Mesenchymal stem cell (in vitro differentiated cells and primary cell): Measurements from ENCODE around the gene MAN2C1.

Experiments
- DNase-seq: peaks from one replicate; pipeline ENCODE4 v3.0.0-alpha.2; 2013
- H2AFZ ChIP-seq: one replicate; pipeline ENCODE4 v1.6.1; 2013; ENCODE audit warnings: low read depth, mild to moderate bottlenecking, control low read depth, inconsistent platforms, low read length, moderate library complexity
- H2AK5ac ChIP-seq: 2 replicates; pipeline ENCODE4 v1.6.1; 2013; ENCODE audit warnings: low read length, moderate library complexity, mild to moderate bottlenecking, inconsistent platforms; ENCODE audit not compliant: severe bottlenecking
- H2BK120ac ChIP-seq: one replicate; pipeline ENCODE4 v1.6.1; 2013; ENCODE audit warnings: low read depth, mild to moderate bottlenecking, inconsistent platforms, low read length, moderate library complexity
- H2BK12ac ChIP-seq, 2 experiments: one replicate each; pipeline ENCODE4 v1.6.1; 2013; ENCODE audit warnings: inconsistent platforms in 2 of 2, low read length in 2 of 2, mild to moderate bottlenecking in 2 of 2, moderate library complexity in 2 of 2, control low read depth in 1 of 2
- H2BK15ac ChIP-seq: one replicate; pipeline ENCODE4 v1.6.1; 2013; ENCODE audit warnings: mild to moderate bottlenecking, low read depth, inconsistent platforms; ENCODE audit not compliant: poor library complexity, severe bottlenecking
- H2BK5ac ChIP-seq: 2 replicates; pipeline ENCODE4 v1.6.1; 2013; ENCODE audit warnings: low read depth, mild to moderate bottlenecking, low read length, control low read depth, inconsistent platforms; ENCODE audit not compliant: poor library complexity, severe bottlenecking
- H3K14ac ChIP-seq, 2 experiments: one replicate each; pipeline ENCODE4 v1.6.1; 2013; ENCODE audit warnings: inconsistent platforms in 2 of 2, low read length in 2 of 2, control low read depth in 1 of 2, mild to moderate bottlenecking in 1 of 2, moderate library complexity in 1 of 2
- H3K18ac ChIP-seq, 2 experiments: one replicate each; pipeline ENCODE4 v1.6.1; 2013; ENCODE audit warnings: inconsistent platforms in 2 of 2, low read length in 2 of 2, control low read depth in 1 of 2, low read depth in 1 of 2, mild to moderate bottlenecking in 1 of 2
- H3K23ac ChIP-seq, 2 experiments: one replicate each; pipeline ENCODE4 v1.6.1; 2013; ENCODE audit warnings: inconsistent platforms in 2 of 2, low read length in 2 of 2, mild to moderate bottlenecking in 2 of 2, moderate library complexity in 2 of 2, control low read depth in 1 of 2
- H3K27ac ChIP-seq: 2 replicates; pipeline ENCODE4 v1.5.1; 2013; ENCODE audit warnings: mild to moderate bottlenecking, moderate library complexity, low read length, control low read depth, inconsistent platforms; ENCODE audit not compliant: poor library complexity, severe bottlenecking
- H3K27me3 ChIP-seq, 2 experiments: 2 replicates each; pipeline versions ENCODE4 v1.6.1 to v1.7.0; 2013; ENCODE audit warnings: low read length in 2 of 2, mild to moderate bottlenecking in 2 of 2, moderate library complexity in 2 of 2, control low read depth in 1 of 2, inconsistent platforms in 1 of 2; ENCODE audit not compliant: control insufficient read depth in 1 of 2, insufficient read depth in 1 of 2
- H3K36me3 ChIP-seq, 2 experiments: 2 replicates each; pipeline versions ENCODE4 v1.6.1 to v1.7.0; 2013; ENCODE audit warnings: low read length in 2 of 2, control low read depth in 1 of 2, inconsistent platforms in 1 of 2, low read depth in 1 of 2, mild to moderate bottlenecking in 1 of 2; ENCODE audit not compliant: insufficient read depth in 2 of 2, control insufficient read depth in 1 of 2
- H3K4ac ChIP-seq, 2 experiments: one replicate each; pipeline ENCODE4 v1.6.1; 2013; ENCODE audit warnings: inconsistent platforms in 2 of 2, low read length in 2 of 2, mild to moderate bottlenecking in 2 of 2, moderate library complexity in 2 of 2, control low read depth in 1 of 2, low read depth in 1 of 2
- H3K4me1 ChIP-seq: 2 replicates; pipeline ENCODE4 v1.6.1; 2013; ENCODE audit warnings: low read depth, low read length, control low read depth; ENCODE audit not compliant: control insufficient read depth, insufficient read depth
- H3K4me2 ChIP-seq: 2 replicates; pipeline ENCODE4 v1.6.1; 2013; ENCODE audit warnings: low read length, mild to moderate bottlenecking, inconsistent platforms; ENCODE audit not compliant: poor library complexity, severe bottlenecking
- H3K4me3 ChIP-seq, 2 experiments: 2 replicates each; pipeline versions ENCODE4 v1.5.1 to v1.7.0; 2013; ENCODE audit warnings: low read length in 2 of 2, mild to moderate bottlenecking in 2 of 2, control low read depth in 1 of 2, low read depth in 1 of 2; ENCODE audit not compliant: insufficient read depth in 1 of 2
- H3K79me1 ChIP-seq: replicated peaks from 2 replicates; pipeline ENCODE4 v1.6.1; 2013; ENCODE audit warnings: mild to moderate bottlenecking, control low read depth, low read length, inconsistent platforms; ENCODE audit not compliant: poor library complexity, severe bottlenecking
- H3K9ac ChIP-seq: 2 replicates; pipeline ENCODE4 v1.7.0; 2013; ENCODE audit warnings: mild to moderate bottlenecking, low read length, moderate library complexity
- H3K9me3 ChIP-seq: 2 replicates; pipeline ENCODE4 v1.7.0; 2013; ENCODE audit warnings: mild to moderate bottlenecking, low read length; ENCODE audit not compliant: control insufficient read depth
- H4K8ac ChIP-seq: one replicate; pipeline ENCODE4 v1.6.1; 2013; ENCODE audit warnings: inconsistent platforms, mild to moderate bottlenecking, low read length, moderate library complexity
- H4K91ac ChIP-seq: one replicate; pipeline ENCODE4 v1.6.1; 2013; ENCODE audit warnings: mild to moderate bottlenecking, low read length, inconsistent platforms
- WGBS: methylation state at CpG from one replicate; pipeline ENCODE4 v1.1.7; 2013; ENCODE audit warnings: mixed read lengths; 5-methylcytosine and 5-hydroxymethylcytosine counted together

Gene MAN2C1

DNA sequence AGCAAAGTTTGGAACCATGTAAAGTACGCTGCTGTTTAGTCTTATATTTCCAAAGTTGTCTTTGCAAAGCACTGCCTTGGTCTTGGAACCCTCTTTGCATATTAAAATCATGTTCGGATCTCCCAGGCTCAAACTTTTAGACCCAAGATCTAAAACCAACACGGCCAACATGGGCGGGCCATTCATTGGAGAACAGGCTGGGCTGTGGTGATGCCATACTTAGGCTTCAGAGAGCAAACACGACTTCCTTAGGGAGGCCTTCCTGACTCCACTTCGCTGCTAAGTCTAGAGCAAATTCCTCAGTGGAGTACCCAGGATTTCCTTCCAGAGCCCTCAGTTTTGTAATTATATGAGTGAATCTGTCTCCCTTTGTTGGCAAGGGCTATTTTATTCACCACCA lies 3.5 kb downstream of the MAN2C1 start:
- H3K14ac ChIP-seq: no peak overlapping the region
- H2AFZ ChIP-seq: no peak overlapping the region
- H2AK5ac ChIP-seq: no peak overlapping the region
- H3K27ac ChIP-seq: no peak overlapping the region
- H3K27me3 ChIP-seq: no peaks in the 10 kb centered on the region
- WGBS: 94% methylated on average over 6 of the region's 6 CpGs
- no peak overlapping the region for H3K4me2 ChIP-seq
- no peak overlapping the region for H3K23ac ChIP-seq
- H3K9ac ChIP-seq: no peak overlapping the region
- H3K4me3 ChIP-seq: no peak overlapping the region
- no peak overlapping the region for H3K4ac ChIP-seq
- no peak overlapping the region for H4K8ac ChIP-seq
- H2BK12ac ChIP-seq: no peak overlapping the region
- H2BK15ac ChIP-seq: no peak overlapping the region
- peaks cover 39% of the 10 kb centered on the region for H3K79me1 ChIP-seq
- no peak overlapping the region for H4K91ac ChIP-seq
- H3K36me3 ChIP-seq: peaks cover 65 to 68% of the 10 kb centered on the region in 2 experiments
- peaks cover 15% of the 10 kb centered on the region for H3K4me1 ChIP-seq
- no peaks in the 10 kb centered on the region for H3K9me3 ChIP-seq
- no peak overlapping the region for H2BK120ac ChIP-seq
- H2BK5ac ChIP-seq: no peak overlapping the region
- no peak for DNase-seq
- H3K18ac ChIP-seq: no peak overlapping the region

GRCh38 chr15:75363786-75364185 lies 4.6 kb downstream of the MAN2C1 start:
- Histone ChIP-seq H4K8ac (no peak overlapping the region), H3K18ac (no peak overlapping the region), H3K79me1 (peaks cover 34% of the 10 kb centered on the region), H2BK15ac (no peak overlapping the region), H3K23ac (no peak overlapping the region), H3K27me3 (no peaks in the 10 kb centered on the region), H2BK5ac (no peak overlapping the region), H3K36me3 (peaks cover 76 to 78% of the 10 kb centered on the region in 2 experiments), H4K91ac (no peak overlapping the region), H2BK120ac (no peak overlapping the region), H3K27ac (no peak overlapping the region), H2AFZ (no peak overlapping the region), H3K9ac (no peak overlapping the region), H3K9me3 (no peaks in the 10 kb centered on the region), H2AK5ac (no peak overlapping the region), H3K4ac (no peak overlapping the region), H3K4me1 (peaks cover 9% of the 10 kb centered on the region), H3K14ac (no peak overlapping the region), H3K4me2 (no peak overlapping the region), H3K4me3 (no peak overlapping the region), H2BK12ac (no peak overlapping the region)
- DNase-seq: no peak
- WGBS: 97% methylated on average over 9 of the region's 9 CpGs

DNA sequence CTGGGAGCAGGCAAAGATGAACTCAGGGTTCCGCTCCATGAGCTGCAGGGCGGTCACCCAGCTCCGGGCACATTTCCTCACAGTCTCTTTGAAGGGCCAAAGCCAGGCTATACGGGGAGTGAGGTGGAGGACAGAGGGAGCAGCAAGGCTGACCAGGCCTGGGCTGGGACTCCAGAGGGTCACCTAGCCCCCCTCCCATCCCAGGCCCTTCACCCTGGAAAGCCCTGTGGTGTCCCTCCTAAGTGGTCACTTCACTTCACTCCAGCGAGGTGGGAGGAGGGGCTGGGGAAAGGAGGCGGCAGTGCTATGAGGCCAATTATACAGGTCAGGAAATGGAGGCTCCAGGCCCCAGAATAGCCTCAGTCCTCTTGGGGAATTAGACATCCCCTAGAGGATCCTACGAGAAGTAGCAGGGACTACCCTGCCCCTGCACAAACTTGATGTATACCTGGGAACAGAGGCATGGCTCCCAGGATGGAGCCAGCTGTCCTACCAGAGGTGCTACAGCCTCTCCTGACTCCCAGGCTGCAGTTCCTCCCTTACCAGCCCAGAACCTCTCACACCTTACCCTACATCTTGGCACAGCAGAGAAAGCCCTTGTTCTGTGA lies 5.7 kb downstream of the MAN2C1 start:
- Histone ChIP-seq H3K4me2 (no peak overlapping the region), H3K4me3 (no peak overlapping the region), H3K79me1 (peaks cover 34% of the 10 kb centered on the region), H3K9ac (no peak overlapping the region), H4K91ac (no peak overlapping the region), H2AK5ac (no peak overlapping the region), H2BK5ac (no peak overlapping the region), H2BK120ac (no peak overlapping the region), H3K9me3 (no peaks in the 10 kb centered on the region), H2BK12ac (no peak overlapping the region), H3K36me3 (peaks cover 86 to 88% of the 10 kb centered on the region in 2 experiments), H3K18ac (no peak overlapping the region), H3K27me3 (no peaks in the 10 kb centered on the region), H3K4me1 (peaks cover 9% of the 10 kb centered on the region), H3K14ac (no peak overlapping the region), H3K4ac (no peak overlapping the region), H3K27ac (no peak overlapping the region), H3K23ac (no peak overlapping the region), H4K8ac (no peak overlapping the region), H2AFZ (no peak overlapping the region), H2BK15ac (no peak overlapping the region)
- WGBS: 85% methylated on average over 4 of the region's 7 CpGs
- no peak for DNase-seq

DNA sequence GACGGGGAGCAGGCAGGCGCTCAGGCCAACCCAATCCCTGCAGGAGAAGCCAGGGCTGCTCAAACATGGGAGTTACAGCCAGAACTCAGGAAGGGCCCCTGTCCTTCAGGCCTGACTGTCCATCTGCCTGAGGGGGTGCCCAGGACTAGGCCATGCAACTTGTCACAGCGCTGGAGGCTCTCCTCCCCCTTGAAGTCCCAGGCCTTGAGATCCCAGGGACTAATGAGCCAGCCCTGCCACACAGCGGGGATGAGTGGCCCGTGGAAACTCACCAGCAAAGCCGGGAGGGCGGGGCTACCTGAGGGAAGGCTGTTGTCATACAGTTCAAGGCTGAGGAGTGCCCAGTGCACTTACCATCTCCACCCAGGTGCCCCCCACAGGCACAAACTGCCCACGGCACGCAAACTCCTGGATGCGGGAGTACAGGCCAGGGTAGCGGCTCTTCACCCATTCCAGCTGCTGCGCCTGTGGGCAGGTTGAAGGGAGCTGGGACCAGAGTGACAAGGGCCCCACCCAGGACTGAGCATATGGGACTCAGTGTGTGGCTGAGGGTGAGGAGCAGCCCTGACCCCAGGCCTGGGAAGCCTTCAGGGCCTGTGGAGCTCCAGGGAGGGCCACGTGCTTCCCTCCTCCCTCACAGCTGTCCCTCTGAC lies 6.3 kb downstream of the MAN2C1 start:
- Histone ChIP-seq H4K8ac (no peak overlapping the region), H4K91ac (no peak overlapping the region), H3K27ac (no peak overlapping the region), H3K4ac (no peak overlapping the region), H3K4me3 (no peak overlapping the region), H2BK12ac (no peak overlapping the region), H3K14ac (no peak overlapping the region), H3K9me3 (no peaks in the 10 kb centered on the region), H3K36me3 (peaks cover 83 to 85% of the 10 kb centered on the region in 2 experiments), H2AFZ (no peak overlapping the region), H3K18ac (no peak overlapping the region), H2BK120ac (no peak overlapping the region), H2BK15ac (no peak overlapping the region), H2BK5ac (no peak overlapping the region), H3K4me1 (peaks cover 4% of the 10 kb centered on the region), H2AK5ac (no peak overlapping the region), H3K23ac (no peak overlapping the region), H3K27me3 (no peaks in the 10 kb centered on the region), H3K4me2 (no peak overlapping the region), H3K79me1 (peaks cover 31% of the 10 kb centered on the region), H3K9ac (no peak overlapping the region)
- DNase-seq: no peak
- 97% methylated on average over 12 of the region's 13 CpGs for WGBS
